ENCODE measurements around the gene FAM222A. TPM values are rescaled to one million over a fixed set of nuclear protein-coding genes. Genes with fewer than 3 reads are reported as not detected.

Gene FAM222A
- polyA plus RNA-seq, 1 donor from 2014 or later, result 8.5 TPM

GRCh38 chr12:109710747-109711595, 2.7 kb upstream of the FAM222A start:
- no peak for TF ChIP-seq MXI1 (conservative IDR thresholded peaks at IDR 0.05; ENCODE audit: poor library complexity, severe bottlenecking)
- no peak for TF ChIP-seq EP300 (conservative IDR thresholded peaks at IDR 0.05; ENCODE audit: poor library complexity, severe bottlenecking)
- TF ChIP-seq RAD21 (conservative IDR thresholded peaks at IDR 0.05), result no peak
- TF ChIP-seq POLR2AphosphoS5 (IDR thresholded peaks at IDR 0.05), result no peak
- no peak for TF ChIP-seq SMC3 (conservative IDR thresholded peaks at IDR 0.05; ENCODE audit: poor library complexity)
- no peak for TF ChIP-seq REST (IDR thresholded peaks at IDR 0.05; ENCODE audit: borderline replicate concordance)
- no peak for TF ChIP-seq TAF1 (IDR thresholded peaks at IDR 0.05; ENCODE audit: low read depth)
- no peak for TF ChIP-seq EZH2 (IDR thresholded peaks at IDR 0.05; ENCODE audit: borderline replicate concordance, insufficient read depth, low read length, poor library complexity, severe bottlenecking)
- TF ChIP-seq CTCF (IDR thresholded peaks at IDR 0.05; ENCODE audit: poor library complexity, severe bottlenecking), result no peak
- Histone ChIP-seq H3K27ac (ENCODE audit: low read length) (no peak overlapping the region), H3K9me3 (ENCODE audit: low read length) (no peaks in the 10 kb centered on the region), H3K79me2 (replicated peaks; ENCODE audit: insufficient read depth, low read length) (peaks cover 15% of the 10 kb centered on the region), H3K4me2 (ENCODE audit: low read length) (no peak overlapping the region), H3K36me3 (ENCODE audit: insufficient read depth, low read length) (no peaks in the 10 kb centered on the region), H3K9me2 (ENCODE audit: insufficient read depth, low read length) (no peaks in the 10 kb centered on the region), H3K27me3 (ENCODE audit: insufficient read depth, low read depth, low read length) (no peaks in the 10 kb centered on the region), H3K4me3 (ENCODE audit: low read length) (no peak overlapping the region), H3F3A (ENCODE audit: insufficient read depth, low read length, poor library complexity, severe bottlenecking) (no peaks in the 10 kb centered on the region), H2AFZ (ENCODE audit: low read depth, low read length) (no peak overlapping the region), H4K20me1 (ENCODE audit: insufficient read depth) (no peaks in the 10 kb centered on the region), H3K9ac (ENCODE audit: low read length) (no peak overlapping the region)

- no peak for TF ChIP-seq CTCF (IDR thresholded peaks at IDR 0.05; ENCODE audit: poor library complexity, severe bottlenecking)
- TF ChIP-seq RAD21 (conservative IDR thresholded peaks at IDR 0.05), result no peak
- TF ChIP-seq EP300 (conservative IDR thresholded peaks at IDR 0.05; ENCODE audit: poor library complexity, severe bottlenecking), result no peak
- no peak for TF ChIP-seq POLR2AphosphoS5 (IDR thresholded peaks at IDR 0.05)
- Histone ChIP-seq H3K4me3 (ENCODE audit: low read length) (no peak overlapping the region), H3K27me3 (ENCODE audit: insufficient read depth, low read depth, low read length) (no peaks in the 10 kb centered on the region), H3K9me3 (ENCODE audit: low read length) (no peaks in the 10 kb centered on the region), H3K27ac (ENCODE audit: low read length) (no peak overlapping the region), H3K4me2 (ENCODE audit: low read length) (no peak overlapping the region), H2AFZ (ENCODE audit: low read depth, low read length) (no peak overlapping the region), H3K36me3 (ENCODE audit: insufficient read depth, low read length) (no peaks in the 10 kb centered on the region), H4K20me1 (ENCODE audit: insufficient read depth) (no peaks in the 10 kb centered on the region), H3K79me2 (replicated peaks; ENCODE audit: insufficient read depth, low read length) (peaks cover 24% of the 10 kb centered on the region), H3F3A (ENCODE audit: insufficient read depth, low read length, poor library complexity, severe bottlenecking) (no peaks in the 10 kb centered on the region), H3K9me2 (ENCODE audit: insufficient read depth, low read length) (no peaks in the 10 kb centered on the region), H3K9ac (ENCODE audit: low read length) (no peak overlapping the region)
Measured at GRCh38 chr12:109711596-109712461, 1.8 kb upstream of the FAM222A start.

Measured in neural cell (in vitro differentiated cells).